GM18499 (cell line): ENCODE data around the gene CD6.

Source experiments
- ATAC-seq: cut with Tn5 transposase; IDR thresholded peaks from one replicate; pipeline ENCODE4 v1.9.1; 2021; ENCODE audit warnings: moderate number of reproducible peaks; ENCODE audit not compliant: insufficient read depth, unreplicated experiment

Gene CD6

DNA sequence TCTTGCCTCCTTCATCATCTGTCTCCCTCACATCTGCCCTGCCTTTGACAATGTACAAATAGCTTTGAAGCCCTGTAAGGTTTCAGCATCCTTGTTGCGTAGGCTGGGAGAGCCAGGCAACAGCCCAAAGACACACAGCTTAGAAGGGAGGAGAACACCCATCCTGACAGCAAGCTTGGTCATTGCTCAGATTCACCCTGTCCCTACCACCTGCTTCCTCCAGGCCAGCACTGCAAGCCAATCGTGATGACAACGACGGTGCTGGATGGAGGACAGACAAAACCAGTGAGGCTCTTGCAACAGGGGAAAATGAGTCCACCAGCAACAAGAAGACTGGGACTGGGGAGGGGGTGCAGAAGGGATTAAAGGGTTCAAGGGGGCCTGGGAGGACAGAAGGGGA is 97.9 kb downstream of the CD6 start:
- no peak for ATAC-seq
